ENCODE measurements around the gene CCDC152. TPM values are rescaled to one million over a fixed set of nuclear protein-coding genes. Genes with fewer than 3 reads are reported as not detected.

The CCDC152 gene
- total RNA-seq, 1 experiment from 2014 or later, result 0.19 TPM

GRCh38 chr5:42781584-42781983 lies 25.0 kb downstream of the CCDC152 start:
- DNase-seq (ENCODE audit: low spot score), result no peak

- DNase-seq (ENCODE audit: low spot score), result no peak
These were observed 27.5 kb downstream of the CCDC152 start for GRCh38 chr5:42784132-42784531.

GRCh38 chr5:42785756-42786155 lies 29.1 kb downstream of the CCDC152 start:
- DNase-seq (ENCODE audit: low spot score), result no peak

- DNase-seq (ENCODE audit: low spot score), result no peak
These were observed 30.5 kb downstream of the CCDC152 start for GRCh38 chr5:42787073-42787472.

- no peak for DNase-seq (ENCODE audit: low spot score)
These were observed 31.2 kb downstream of the CCDC152 start for GRCh38 chr5:42787845-42788244.

GRCh38 chr5:42791151-42791550 lies 34.5 kb downstream of the CCDC152 start:
- no peak for DNase-seq (ENCODE audit: low spot score)

- no peak for DNase-seq (ENCODE audit: low spot score)
These were observed 41.9 kb downstream of the CCDC152 start for GRCh38 chr5:42798284-42799240.

GRCh38 chr5:42799241-42799608 lies 42.6 kb downstream of the CCDC152 start:
- DNase-seq (ENCODE audit: low spot score), result no peak

- DNase-seq (ENCODE audit: low spot score), result no peak
These were observed 43.1 kb downstream of the CCDC152 start for GRCh38 chr5:42799668-42800114.

GRCh38 chr5:42800748-42801330 lies 44.2 kb downstream of the CCDC152 start:
- DNase-seq (ENCODE audit: low spot score), result no peak

- no peak for DNase-seq (ENCODE audit: low spot score)
These were observed 45.0 kb downstream of the CCDC152 start for GRCh38 chr5:42801516-42802166.

- DNase-seq (ENCODE audit: low spot score), result no peak
These were observed 48.2 kb downstream of the CCDC152 start for GRCh38 chr5:42804717-42805339.

- DNase-seq (ENCODE audit: low spot score), result no peak
These were observed 49.5 kb downstream of the CCDC152 start for GRCh38 chr5:42806004-42806700.

GRCh38 chr5:42806701-42807262 lies 50.2 kb downstream of the CCDC152 start:
- DNase-seq (ENCODE audit: low spot score), result no peak

- no peak for DNase-seq (ENCODE audit: low spot score)
These were observed 51.3 kb downstream of the CCDC152 start for GRCh38 chr5:42807722-42808447.

GRCh38 chr5:42808888-42809611 lies 52.4 kb downstream of the CCDC152 start:
- DNase-seq (ENCODE audit: low spot score), result no peak

GRCh38 chr5:42810834-42811590 lies 54.4 kb downstream of the CCDC152 start:
- DNase-seq (ENCODE audit: low spot score), result no peak

- DNase-seq (ENCODE audit: low spot score), result peak; percentile 89
These were observed 55.2 kb downstream of the CCDC152 start, which contains the start of gene SELENOP for GRCh38 chr5:42811591-42812446. Gene SELENOP, minus strand, starts transcription at chr5:42811892. Its CDS starts 3,539 bp downstream, at chr5:42808353.

All from H4 (cell line).